Neural cell (in vitro differentiated cells): ENCODE results near the gene OLFM4. TPM values are rescaled to one million over a fixed set of nuclear protein-coding genes. Genes with fewer than 3 reads are reported as not detected.

ENCODE experiments used
- H2AFZ ChIP-seq: fragments of 200-600, 300-800 bp; sonication (generic), shearing (Covaris generic); 2 replicates; pipeline ENCODE4 v1.6.0; 2014; ENCODE audit warnings: low read depth, mild to moderate bottlenecking, antibody characterized with exemption, low read length, moderate library complexity
- H3F3A ChIP-seq: fragments of 200-600 bp; shearing (Covaris generic); 2 replicates; pipeline ENCODE4 v1.6.1; 2016; ENCODE audit warnings: mild to moderate bottlenecking, moderate library complexity, mixed read lengths, antibody characterized with exemption, low read length; ENCODE audit not compliant: insufficient read depth, poor library complexity, severe bottlenecking
- H3K27ac ChIP-seq: fragments of 200-600, 300-800 bp; sonication (generic), shearing (Covaris generic); 2 replicates; pipeline ENCODE4 v1.5.1; 2014; ENCODE audit warnings: mild to moderate bottlenecking, low read length, moderate library complexity
- H3K27me3 ChIP-seq: fragments of 300-800, 200-600 bp; sonication (generic), shearing (Covaris generic); 2 replicates; pipeline ENCODE4 v1.6.0; 2014; ENCODE audit warnings: mild to moderate bottlenecking, low read depth, low read length, moderate library complexity; ENCODE audit not compliant: insufficient read depth
- H3K36me3 ChIP-seq: fragments of 300-800, 200-600 bp; sonication (generic), shearing (Covaris generic); 2 replicates; pipeline ENCODE4 v1.5.1; 2014; ENCODE audit warnings: mild to moderate bottlenecking, antibody characterized with exemption, low read length, moderate library complexity; ENCODE audit not compliant: insufficient read depth
- H3K4me2 ChIP-seq: fragments of 300-800, 200-600 bp; sonication (generic), shearing (Covaris generic); 2 replicates; pipeline ENCODE4 v1.6.0; 2014; ENCODE audit warnings: mild to moderate bottlenecking, low read length
- H3K4me3 ChIP-seq: fragments of 300-800, 200-600 bp; sonication (generic), shearing (Covaris generic); 2 replicates; pipeline ENCODE4 v1.5.1; 2014; ENCODE audit warnings: mild to moderate bottlenecking, low read length, moderate library complexity
- H3K79me2 ChIP-seq: fragments of 200-600 bp; shearing (Covaris generic); replicated peaks from 2 replicates; pipeline ENCODE4 v1.6.0; 2014; ENCODE audit warnings: mild to moderate bottlenecking, low read length, moderate library complexity; ENCODE audit not compliant: insufficient read depth
- H3K9ac ChIP-seq: fragments of 300-800, 200-600 bp; sonication (generic), shearing (Covaris generic); 2 replicates; pipeline ENCODE4 v1.6.1; 2016; ENCODE audit warnings: mild to moderate bottlenecking, low read length, mixed read lengths
- H3K9me2 ChIP-seq: fragments of 200-600 bp; shearing (Covaris generic); 2 replicates; pipeline ENCODE4 v1.6.1; 2016; ENCODE audit warnings: mild to moderate bottlenecking, low read length, mixed read lengths; ENCODE audit not compliant: insufficient read depth
- H3K9me3 ChIP-seq: fragments of 200-600, 300-800 bp; sonication (generic), shearing (Covaris generic); 2 replicates; pipeline ENCODE4 v1.6.1; 2016; ENCODE audit warnings: mild to moderate bottlenecking, mixed run types, low read length, moderate library complexity, mixed read lengths
- H4K20me1 ChIP-seq: fragments of 200-600 bp; shearing (Covaris generic); 2 replicates; pipeline ENCODE4 v1.6.1; 2016; ENCODE audit warnings: mild to moderate bottlenecking, mixed run types; ENCODE audit not compliant: insufficient read depth
- CTCF ChIP-seq: fragments of 450-650 bp; IDR thresholded peaks from 2 replicates; pipeline ENCODE4 v1.5.1; 2014; ENCODE audit warnings: antibody characterized with exemption, mild to moderate bottlenecking, moderate library complexity; ENCODE audit not compliant: poor library complexity, severe bottlenecking
- EP300 ChIP-seq: fragments of 450-650 bp; conservative IDR thresholded peaks from 2 replicates; pipeline ENCODE4 v1.6.1; 2014; ENCODE audit warnings: antibody characterized with exemption, mild to moderate bottlenecking, moderate library complexity; ENCODE audit not compliant: poor library complexity, severe bottlenecking
- EZH2 ChIP-seq: fragments of 200-600, 300-800 bp; shearing (Covaris generic), sonication (generic); IDR thresholded peaks from 2 replicates; pipeline ENCODE4 v1.6.1; 2014; ENCODE audit warnings: antibody characterized with exemption, low read length, borderline replicate concordance, mild to moderate bottlenecking; ENCODE audit not compliant: insufficient read depth, poor library complexity, severe bottlenecking
- MXI1 ChIP-seq: fragments of 450-650 bp; conservative IDR thresholded peaks from 2 replicates; pipeline ENCODE4 v1.6.1; 2014; ENCODE audit warnings: antibody characterized with exemption, mild to moderate bottlenecking; ENCODE audit not compliant: poor library complexity, severe bottlenecking
- POLR2AphosphoS5 ChIP-seq: IDR thresholded peaks from 2 replicates; pipeline ENCODE4 v1.6.1; 2012
- RAD21 ChIP-seq: fragments of 450-650 bp; conservative IDR thresholded peaks from 2 replicates; pipeline ENCODE4 v1.6.1; 2014; ENCODE audit warnings: antibody characterized with exemption, mild to moderate bottlenecking, moderate library complexity
- SMC3 ChIP-seq: fragments of 450-650 bp; conservative IDR thresholded peaks from 2 replicates; pipeline ENCODE4 v1.6.1; 2014; ENCODE audit warnings: antibody characterized with exemption, mild to moderate bottlenecking, moderate library complexity; ENCODE audit not compliant: poor library complexity
- TAF1 ChIP-seq: IDR thresholded peaks from 2 replicates; pipeline ENCODE4 v1.6.1; 2012; ENCODE audit warnings: low read depth
- polyA plus RNA-seq: library from polyadenylated mRNA; depleted of rRNA; stranded (reverse); fragments of >200 nt; gene quantifications from 2 replicates; pipeline ENCODE4 v1.2.3, GENCODE V29; 2014
- TF ChIP-seq, protein P1 (sequence below): IDR thresholded peaks from 2 replicates; pipeline ENCODE4 v1.6.1; 2012; ENCODE audit warnings: borderline replicate concordance

The OLFM4 gene
- polyA plus RNA-seq, 1 donor from 2014 or later, result 0.46 TPM

- Histone ChIP-seq H3K4me2 (no peak overlapping the region), H3K36me3 (no peaks in the 10 kb centered on the region), H2AFZ (no peak overlapping the region), H3F3A (peaks cover 3% of the 10 kb centered on the region), H3K27ac (no peak overlapping the region), H3K4me3 (no peak overlapping the region), H4K20me1 (no peaks in the 10 kb centered on the region), H3K9me3 (no peaks in the 10 kb centered on the region), H3K9ac (no peak overlapping the region), H3K27me3 (no peaks in the 10 kb centered on the region), H3K79me2 (no peaks in the 10 kb centered on the region), H3K9me2 (no peaks in the 10 kb centered on the region)
- TF ChIP-seq RAD21 (no peak), SMC3 (no peak), MXI1 (no peak), TAF1 (no peak), EP300 (no peak), POLR2AphosphoS5 (no peak), EZH2 (no peak), CTCF (no peak)
- TF ChIP-seq, protein P1, sequence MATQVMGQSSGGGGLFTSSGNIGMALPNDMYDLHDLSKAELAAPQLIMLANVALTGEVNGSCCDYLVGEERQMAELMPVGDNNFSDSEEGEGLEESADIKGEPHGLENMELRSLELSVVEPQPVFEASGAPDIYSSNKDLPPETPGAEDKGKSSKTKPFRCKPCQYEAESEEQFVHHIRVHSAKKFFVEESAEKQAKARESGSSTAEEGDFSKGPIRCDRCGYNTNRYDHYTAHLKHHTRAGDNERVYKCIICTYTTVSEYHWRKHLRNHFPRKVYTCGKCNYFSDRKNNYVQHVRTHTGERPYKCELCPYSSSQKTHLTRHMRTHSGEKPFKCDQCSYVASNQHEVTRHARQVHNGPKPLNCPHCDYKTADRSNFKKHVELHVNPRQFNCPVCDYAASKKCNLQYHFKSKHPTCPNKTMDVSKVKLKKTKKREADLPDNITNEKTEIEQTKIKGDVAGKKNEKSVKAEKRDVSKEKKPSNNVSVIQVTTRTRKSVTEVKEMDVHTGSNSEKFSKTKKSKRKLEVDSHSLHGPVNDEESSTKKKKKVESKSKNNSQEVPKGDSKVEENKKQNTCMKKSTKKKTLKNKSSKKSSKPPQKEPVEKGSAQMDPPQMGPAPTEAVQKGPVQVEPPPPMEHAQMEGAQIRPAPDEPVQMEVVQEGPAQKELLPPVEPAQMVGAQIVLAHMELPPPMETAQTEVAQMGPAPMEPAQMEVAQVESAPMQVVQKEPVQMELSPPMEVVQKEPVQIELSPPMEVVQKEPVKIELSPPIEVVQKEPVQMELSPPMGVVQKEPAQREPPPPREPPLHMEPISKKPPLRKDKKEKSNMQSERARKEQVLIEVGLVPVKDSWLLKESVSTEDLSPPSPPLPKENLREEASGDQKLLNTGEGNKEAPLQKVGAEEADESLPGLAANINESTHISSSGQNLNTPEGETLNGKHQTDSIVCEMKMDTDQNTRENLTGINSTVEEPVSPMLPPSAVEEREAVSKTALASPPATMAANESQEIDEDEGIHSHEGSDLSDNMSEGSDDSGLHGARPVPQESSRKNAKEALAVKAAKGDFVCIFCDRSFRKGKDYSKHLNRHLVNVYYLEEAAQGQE, result no peak
These were observed 30.4 kb upstream of the OLFM4 start for GRCh38 chr13:52997951-52998876.

- H3K79me2 ChIP-seq, result no peaks in the 10 kb centered on the region
- no peak overlapping the region for H3K4me3 ChIP-seq
- H3K27me3 ChIP-seq, result no peaks in the 10 kb centered on the region
- no peaks in the 10 kb centered on the region for H3K9me2 ChIP-seq
- no peak overlapping the region for H3K4me2 ChIP-seq
- H3F3A ChIP-seq, result no peaks in the 10 kb centered on the region
- no peaks in the 10 kb centered on the region for H3K9me3 ChIP-seq
- H2AFZ ChIP-seq, result no peak overlapping the region
- H3K36me3 ChIP-seq, result no peaks in the 10 kb centered on the region
- no peak for TF ChIP-seq POLR2AphosphoS5
- TF ChIP-seq EZH2, result no peak
- TF ChIP-seq CTCF, result no peak
- TF ChIP-seq RAD21, result no peak
- TF ChIP-seq TAF1, result no peak
- TF ChIP-seq EP300, result no peak
- TF ChIP-seq, protein P1, result no peak
- TF ChIP-seq MXI1, result no peak
- TF ChIP-seq SMC3, result no peak
- no peak overlapping the region for H3K9ac ChIP-seq
- no peaks in the 10 kb centered on the region for H4K20me1 ChIP-seq
- H3K27ac ChIP-seq, result no peak overlapping the region
These were observed 29.4 kb upstream of the OLFM4 start for GRCh38 chr13:52999093-52999696.
